ENCODE measurements around the gene CHM. TPM values are rescaled to one million over a fixed set of nuclear protein-coding genes. Genes with fewer than 3 reads are reported as not detected.

The CHM gene
- total and polyA plus RNA-seq, 2 of the 8 experiments (the other 6 are each of a cell fraction or from before 2014, with no cell fraction given), result 8.6 to 15.5 TPM

DNA sequence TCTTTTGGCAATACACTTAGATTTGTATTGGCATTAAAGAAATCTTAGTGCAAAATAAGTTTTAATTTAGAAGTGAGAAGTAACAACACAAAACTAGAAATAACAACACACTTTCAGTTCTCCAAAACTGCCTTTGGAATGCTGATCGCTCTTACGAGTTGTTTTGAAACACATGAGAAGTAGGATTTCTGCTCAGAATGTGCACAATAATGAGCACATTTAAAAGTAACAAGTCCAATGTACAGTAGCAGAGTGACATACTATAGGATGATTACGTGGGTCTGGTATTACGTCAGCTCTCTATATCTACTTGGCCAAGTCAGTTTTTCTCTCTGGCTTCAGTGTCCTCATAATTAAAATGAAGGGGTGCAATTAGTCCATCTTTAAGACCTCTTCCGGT, 164.8 kb downstream of the CHM start (continued):
- TF ChIP-seq CHD7 (IDR thresholded peaks at IDR 0.05; ENCODE audit: insufficient replicate concordance, low read length), result no peak
- TF ChIP-seq RBBP5 (IDR thresholded peaks at IDR 0.05; ENCODE audit: borderline replicate concordance, low read depth, low read length), result no peak
- no peak for TF ChIP-seq SIRT6 (IDR thresholded peaks at IDR 0.05; ENCODE audit: low read length)
- no peak for TF ChIP-seq BACH1 (IDR thresholded peaks at IDR 0.05; ENCODE audit: low read length)
- TF ChIP-seq SAP30 (IDR thresholded peaks at IDR 0.05; ENCODE audit: insufficient read depth, insufficient replicate concordance, low read length), result no peak
- TF ChIP-seq TCF12 (IDR thresholded peaks at IDR 0.05; ENCODE audit: low read depth, low read length), result no peak
- no peak for TF ChIP-seq TAF7 (optimal IDR thresholded peaks at IDR 0.05; ENCODE audit: borderline replicate concordance, low read depth, low read length)
- TF ChIP-seq RFX5 (IDR thresholded peaks at IDR 0.05; ENCODE audit: borderline replicate concordance, low read depth, low read length), result no peak
- TF ChIP-seq RAD21 (IDR thresholded peaks at IDR 0.05 in 1 of 2, conservative IDR thresholded peaks at IDR 0.05 in 1 of 2; ENCODE audit: low read depth in 2 of 2, low read length in 2 of 2), result no peak
- TF ChIP-seq JUN (IDR thresholded peaks at IDR 0.05; ENCODE audit: low read depth, low read length), result no peak
- no peak for TF ChIP-seq ZNF274 (IDR thresholded peaks at IDR 0.05; ENCODE audit: borderline replicate concordance, extremely low read depth, low read length)
- TF ChIP-seq CBX5 (IDR thresholded peaks at IDR 0.05; ENCODE audit: low read depth, low read length), result no peak
